Epithelial cell of esophagus (primary cell): Measurements from ENCODE around the gene TUBA1C.
A peak's percentile ranks its signal among the peaks of the same experiment; 100 is the strongest.

Experiments
- DNase-seq: peaks from one replicate; pipeline ENCODE4 v3.0.0; 2010; ENCODE audit warnings: low read depth
- H3K4me3 ChIP-seq: 2 replicates; pipeline ENCODE4 v1.5.1; 2011; ENCODE audit warnings: mild to moderate bottlenecking, low read length, control low read depth
- TF ChIP-seq, protein P1 (sequence below): IDR thresholded peaks from 2 replicates; pipeline ENCODE4 v1.5.1; 2011; ENCODE audit warnings: low read depth, mild to moderate bottlenecking, low read length, control low read depth, inconsistent platforms; ENCODE audit not compliant: insufficient read depth; ENCODE audit errors: missing control alignments

Gene TUBA1C

DNA sequence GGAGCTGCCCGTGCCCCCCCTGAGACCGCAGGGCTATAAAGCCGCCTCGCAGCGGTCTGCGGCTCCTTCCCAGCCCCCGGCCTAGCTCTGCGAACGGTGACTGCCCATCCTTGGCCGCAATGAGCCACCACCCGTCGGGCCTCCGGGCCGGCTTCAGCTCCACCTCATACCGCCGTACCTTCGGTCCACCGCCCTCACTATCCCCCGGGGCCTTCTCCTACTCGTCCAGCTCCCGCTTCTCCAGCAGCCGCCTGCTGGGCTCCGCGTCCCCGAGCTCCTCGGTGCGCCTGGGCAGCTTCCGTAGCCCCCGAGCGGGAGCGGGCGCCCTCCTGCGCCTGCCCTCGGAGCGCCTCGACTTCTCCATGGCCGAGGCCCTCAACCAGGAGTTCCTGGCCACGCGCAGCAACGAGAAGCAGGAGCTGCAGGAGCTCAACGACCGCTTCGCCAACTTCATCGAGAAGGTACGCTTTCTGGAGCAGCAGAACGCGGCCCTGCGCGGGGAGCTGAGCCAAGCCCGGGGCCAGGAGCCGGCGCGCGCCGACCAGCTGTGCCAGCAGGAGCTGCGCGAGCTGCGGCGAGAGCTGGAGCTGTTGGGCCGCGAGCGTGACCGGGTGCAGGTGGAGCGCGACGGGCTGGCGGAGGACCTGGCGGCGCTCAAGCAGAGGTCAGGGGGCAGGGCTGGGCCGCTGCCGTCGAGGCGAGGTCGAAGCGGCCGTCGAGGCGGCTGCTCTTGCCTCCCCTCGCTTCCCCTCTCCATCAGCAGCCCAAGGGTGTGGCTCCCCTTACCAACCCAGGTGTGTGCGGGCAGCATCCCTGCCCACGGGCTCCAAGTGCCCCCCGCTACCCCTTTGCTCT lies 30.4 kb downstream of the TUBA1C start, which contains the start of gene PRPH:
Gene PRPH (plus strand): TSS at position 66 of the 855 bp plus-strand sequence. CDS start 54 bp downstream, at position 120.
- TF ChIP-seq, protein P1, sequence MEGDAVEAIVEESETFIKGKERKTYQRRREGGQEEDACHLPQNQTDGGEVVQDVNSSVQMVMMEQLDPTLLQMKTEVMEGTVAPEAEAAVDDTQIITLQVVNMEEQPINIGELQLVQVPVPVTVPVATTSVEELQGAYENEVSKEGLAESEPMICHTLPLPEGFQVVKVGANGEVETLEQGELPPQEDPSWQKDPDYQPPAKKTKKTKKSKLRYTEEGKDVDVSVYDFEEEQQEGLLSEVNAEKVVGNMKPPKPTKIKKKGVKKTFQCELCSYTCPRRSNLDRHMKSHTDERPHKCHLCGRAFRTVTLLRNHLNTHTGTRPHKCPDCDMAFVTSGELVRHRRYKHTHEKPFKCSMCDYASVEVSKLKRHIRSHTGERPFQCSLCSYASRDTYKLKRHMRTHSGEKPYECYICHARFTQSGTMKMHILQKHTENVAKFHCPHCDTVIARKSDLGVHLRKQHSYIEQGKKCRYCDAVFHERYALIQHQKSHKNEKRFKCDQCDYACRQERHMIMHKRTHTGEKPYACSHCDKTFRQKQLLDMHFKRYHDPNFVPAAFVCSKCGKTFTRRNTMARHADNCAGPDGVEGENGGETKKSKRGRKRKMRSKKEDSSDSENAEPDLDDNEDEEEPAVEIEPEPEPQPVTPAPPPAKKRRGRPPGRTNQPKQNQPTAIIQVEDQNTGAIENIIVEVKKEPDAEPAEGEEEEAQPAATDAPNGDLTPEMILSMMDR = no peak
- H3K4me3 ChIP-seq = no peak within 1 kb of the TSS
- DNase-seq = no peak

DNA sequence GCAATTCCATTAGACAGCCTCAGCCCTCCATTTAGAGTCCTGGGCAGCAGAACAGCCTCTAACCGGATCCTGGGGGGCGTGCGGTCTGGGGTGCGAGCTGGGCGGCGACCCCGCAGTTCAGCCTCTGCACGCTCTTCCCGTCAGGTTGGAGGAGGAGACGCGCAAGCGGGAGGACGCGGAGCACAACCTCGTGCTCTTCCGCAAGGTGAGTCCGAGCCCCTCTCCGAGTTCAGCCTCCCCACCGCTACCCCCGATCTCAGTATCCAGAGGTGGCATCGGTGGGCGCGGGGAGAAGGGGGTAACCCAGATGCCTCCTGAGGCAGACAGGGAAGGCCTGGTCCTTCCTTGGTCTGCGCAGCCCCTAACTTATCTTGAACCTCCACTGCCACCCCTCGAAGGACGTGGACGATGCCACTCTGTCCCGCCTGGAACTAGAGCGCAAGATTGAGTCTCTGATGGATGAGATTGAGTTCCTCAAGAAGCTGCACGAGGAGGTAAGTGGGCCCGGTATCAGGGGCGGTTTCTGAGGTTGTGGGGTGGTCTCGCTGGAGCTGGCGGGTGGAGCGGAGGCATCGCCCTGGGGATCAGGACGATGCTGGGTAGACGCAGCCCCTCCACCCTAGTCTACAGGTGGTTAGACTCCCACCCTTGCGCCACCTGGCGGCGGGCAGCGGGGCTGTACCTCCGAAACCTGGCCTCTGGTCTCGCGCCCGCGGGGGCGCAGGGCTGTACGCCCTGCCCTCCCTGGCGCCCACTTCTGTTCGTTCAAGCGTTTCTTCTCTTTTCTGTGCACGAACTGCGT lies 31.4 kb downstream of the TUBA1C start:
- no peak overlapping the region for H3K4me3 ChIP-seq
- DNase-seq = peak; percentile 53
- TF ChIP-seq, protein P1 = peak; percentile 77

DNA sequence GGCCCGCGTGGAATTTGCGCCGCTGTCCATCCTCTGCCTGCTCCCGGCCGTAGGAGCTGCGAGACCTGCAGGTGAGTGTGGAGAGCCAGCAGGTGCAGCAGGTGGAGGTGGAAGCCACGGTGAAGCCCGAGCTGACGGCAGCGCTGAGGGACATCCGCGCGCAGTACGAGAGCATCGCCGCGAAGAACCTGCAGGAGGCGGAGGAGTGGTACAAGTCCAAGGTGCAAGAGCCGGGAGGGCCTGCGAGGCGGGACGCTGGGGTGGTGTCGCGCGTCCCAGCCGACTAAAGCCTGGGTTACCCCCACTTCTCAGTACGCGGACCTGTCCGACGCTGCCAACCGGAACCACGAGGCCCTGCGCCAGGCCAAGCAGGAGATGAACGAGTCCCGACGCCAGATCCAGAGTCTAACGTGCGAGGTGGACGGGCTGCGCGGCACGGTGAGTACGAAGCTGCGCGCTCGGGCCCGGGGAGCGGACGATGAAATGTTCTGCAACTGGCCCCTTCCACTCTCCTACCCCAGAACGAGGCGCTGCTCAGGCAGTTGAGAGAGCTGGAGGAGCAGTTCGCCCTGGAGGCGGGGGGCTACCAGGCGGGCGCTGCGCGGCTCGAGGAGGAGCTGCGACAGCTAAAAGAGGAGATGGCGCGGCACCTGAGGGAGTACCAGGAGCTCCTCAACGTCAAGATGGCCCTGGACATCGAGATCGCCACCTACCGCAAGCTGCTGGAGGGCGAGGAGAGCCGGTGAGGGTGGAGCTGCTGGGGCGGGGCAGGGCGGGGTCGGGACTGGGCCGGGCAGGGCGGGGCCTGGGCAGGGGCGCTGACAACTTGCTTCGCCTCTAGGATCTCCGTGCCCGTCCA lies 32.2 kb downstream of the TUBA1C start:
- no peak overlapping the region for H3K4me3 ChIP-seq
- TF ChIP-seq, protein P1 = no peak
- peak; percentile 46 for DNase-seq

DNA sequence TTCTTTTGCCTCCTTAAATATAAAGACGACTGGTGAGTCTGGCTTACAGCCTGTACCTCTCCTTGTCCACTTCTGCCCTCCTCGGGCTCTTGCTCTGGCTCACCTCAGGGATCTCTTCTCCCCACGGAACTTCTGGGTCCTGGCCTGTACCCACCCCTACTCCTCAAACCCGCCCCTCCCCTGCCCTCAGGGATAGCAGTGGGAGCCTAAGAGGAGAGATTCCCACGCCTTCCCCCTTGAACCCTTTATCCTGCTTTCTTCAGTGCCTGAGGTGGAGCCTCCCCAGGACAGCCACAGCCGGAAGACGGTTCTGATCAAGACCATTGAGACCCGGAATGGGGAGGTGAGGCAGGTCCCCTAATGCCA lies 32.8 kb downstream of the TUBA1C start:
- H3K4me3 ChIP-seq = no peak overlapping the region
- TF ChIP-seq, protein P1 = no peak
- no peak for DNase-seq

DNA sequence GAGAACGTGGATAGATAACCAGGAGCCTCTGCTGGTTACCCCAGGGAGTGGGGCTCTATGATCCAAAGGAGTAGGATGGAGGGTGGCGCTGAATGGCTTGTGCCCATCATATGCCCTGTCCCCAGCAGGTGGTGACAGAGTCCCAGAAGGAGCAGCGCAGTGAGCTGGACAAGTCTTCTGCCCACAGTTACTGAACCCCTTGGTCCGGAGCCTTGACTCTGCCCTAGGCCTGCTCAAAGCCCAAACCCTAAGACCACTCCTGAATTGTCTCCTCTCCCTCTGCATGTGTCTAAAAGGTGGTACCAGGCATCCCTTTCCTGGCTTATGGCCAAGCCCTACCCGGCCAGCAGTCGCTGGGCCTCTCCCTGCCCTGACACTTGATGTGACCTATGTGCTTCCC lies 33.3 kb downstream of the TUBA1C start:
- DNase-seq = no peak
- TF ChIP-seq, protein P1 = no peak
- no peak overlapping the region for H3K4me3 ChIP-seq

DNA sequence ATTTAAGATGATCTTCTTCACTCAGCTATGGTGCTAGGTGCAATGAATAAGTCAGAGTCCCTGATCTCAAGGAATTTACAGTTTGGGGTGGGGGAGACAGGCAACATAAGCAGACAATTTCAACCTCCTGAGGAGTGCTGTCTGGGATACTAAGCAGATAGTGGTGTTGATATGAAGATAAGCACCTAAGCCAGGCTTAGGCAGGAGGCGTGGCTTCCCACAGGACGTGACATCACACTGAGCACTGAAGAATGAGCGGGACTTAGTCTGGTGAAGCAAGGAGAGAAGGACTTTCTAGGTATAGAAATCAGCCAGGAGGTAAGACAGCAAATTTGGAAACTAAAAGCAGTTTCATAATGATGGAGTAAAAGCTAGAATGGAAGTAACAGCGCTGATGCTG lies 36.9 kb downstream of the TUBA1C start:
- H3K4me3 ChIP-seq = no peak overlapping the region
- no peak for DNase-seq
- TF ChIP-seq, protein P1 = no peak
